Measurements from ENCODE around the gene OR2D3.
"Not testable (repeated sequence)": the region's sequence is repeated elsewhere in the genome, so short reads cannot be mapped to it uniquely, and the experiment has no call there.

OR2D3 gene

GRCh38 chr11:6927030-6927617, 6.3 kb downstream of the OR2D3 start:
- no peak for DNase-seq (ENCODE audit: low read depth in 2 of 2)

- DNase-seq (ENCODE audit: low read depth in 2 of 2) = no peak
These were observed 8.1 kb downstream of the OR2D3 start for GRCh38 chr11:6928916-6929315.

- no peak for DNase-seq (ENCODE audit: low read depth in 2 of 2)
These were observed 10.4 kb downstream of the OR2D3 start for GRCh38 chr11:6931146-6931713.

GRCh38 chr11:6932145-6932544, 11.3 kb downstream of the OR2D3 start:
- DNase-seq (ENCODE audit: low read depth in 2 of 2) = no peak

GRCh38 chr11:6941970-6942369, 21.2 kb downstream of the OR2D3 start:
- no peak for DNase-seq (ENCODE audit: low read depth in 2 of 2)

GRCh38 chr11:6943131-6943530, 22.3 kb downstream of the OR2D3 start:
- DNase-seq (ENCODE audit: low read depth in 2 of 2) = no peak

GRCh38 chr11:6954248-6954647, 33.4 kb downstream of the OR2D3 start:
- DNase-seq (ENCODE audit: low read depth in 2 of 2) = not testable (repeated sequence)

GRCh38 chr11:6962141-6962540, 41.3 kb downstream of the OR2D3 start:
- no peak for DNase-seq (ENCODE audit: low read depth in 2 of 2)

- DNase-seq (ENCODE audit: low read depth in 2 of 2) = no peak
These were observed 41.9 kb downstream of the OR2D3 start for GRCh38 chr11:6962673-6963072.

- no peak for DNase-seq (ENCODE audit: low read depth in 2 of 2)
These were observed 48.0 kb downstream of the OR2D3 start for GRCh38 chr11:6968816-6969215.

GRCh38 chr11:6969854-6970253, 49.1 kb downstream of the OR2D3 start:
- DNase-seq (ENCODE audit: low read depth in 2 of 2) = not testable (repeated sequence)
